ENCODE data around the gene IRGQ.

- TF ChIP-seq CTCF (IDR thresholded peaks at IDR 0.05; ENCODE audit: extremely low read depth in 1 of 2, insufficient read depth in 1 of 2, low read depth in 1 of 2, low read length in 2 of 2) (no peak), EZH2 (IDR thresholded peaks at IDR 0.05; ENCODE audit: borderline replicate concordance, low read depth, low read length, severe bottlenecking) (no peak), POLR2A (IDR thresholded peaks at IDR 0.05; ENCODE audit: low read depth, low read length) (no peak), POLR2AphosphoS5 (IDR thresholded peaks at IDR 0.05; ENCODE audit: insufficient read depth, low read depth, low read length) (no peak), MAX (IDR thresholded peaks at IDR 0.05; ENCODE audit: insufficient read depth, insufficient read length) (no peak)
Observed at GRCh38 chr19:43616306-43616705, 20.4 kb upstream of the IRGQ start.
